CD4-positive, alpha-beta T cell treated with Interleukin-21 for 1 hour (primary cell): ENCODE measurements around the gene ZC3H10.
A peak's percentile ranks its signal among the peaks of the same experiment; 100 is the strongest.
"Not testable (repeated sequence)": the region's sequence is repeated elsewhere in the genome, so short reads cannot be mapped to it uniquely, and the experiment has no call there.

ENCODE experiments used
- DNase-seq: peaks from one replicate; pipeline ENCODE4 v3.0.0-alpha.2; 2020

Gene ZC3H10, protein sequence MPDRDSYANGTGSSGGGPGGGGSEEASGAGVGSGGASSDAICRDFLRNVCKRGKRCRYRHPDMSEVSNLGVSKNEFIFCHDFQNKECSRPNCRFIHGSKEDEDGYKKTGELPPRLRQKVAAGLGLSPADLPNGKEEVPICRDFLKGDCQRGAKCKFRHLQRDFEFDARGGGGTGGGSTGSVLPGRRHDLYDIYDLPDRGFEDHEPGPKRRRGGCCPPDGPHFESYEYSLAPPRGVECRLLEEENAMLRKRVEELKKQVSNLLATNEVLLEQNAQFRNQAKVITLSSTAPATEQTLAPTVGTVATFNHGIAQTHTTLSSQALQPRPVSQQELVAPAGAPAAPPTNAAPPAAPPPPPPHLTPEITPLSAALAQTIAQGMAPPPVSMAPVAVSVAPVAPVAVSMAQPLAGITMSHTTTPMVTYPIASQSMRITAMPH

DNA sequence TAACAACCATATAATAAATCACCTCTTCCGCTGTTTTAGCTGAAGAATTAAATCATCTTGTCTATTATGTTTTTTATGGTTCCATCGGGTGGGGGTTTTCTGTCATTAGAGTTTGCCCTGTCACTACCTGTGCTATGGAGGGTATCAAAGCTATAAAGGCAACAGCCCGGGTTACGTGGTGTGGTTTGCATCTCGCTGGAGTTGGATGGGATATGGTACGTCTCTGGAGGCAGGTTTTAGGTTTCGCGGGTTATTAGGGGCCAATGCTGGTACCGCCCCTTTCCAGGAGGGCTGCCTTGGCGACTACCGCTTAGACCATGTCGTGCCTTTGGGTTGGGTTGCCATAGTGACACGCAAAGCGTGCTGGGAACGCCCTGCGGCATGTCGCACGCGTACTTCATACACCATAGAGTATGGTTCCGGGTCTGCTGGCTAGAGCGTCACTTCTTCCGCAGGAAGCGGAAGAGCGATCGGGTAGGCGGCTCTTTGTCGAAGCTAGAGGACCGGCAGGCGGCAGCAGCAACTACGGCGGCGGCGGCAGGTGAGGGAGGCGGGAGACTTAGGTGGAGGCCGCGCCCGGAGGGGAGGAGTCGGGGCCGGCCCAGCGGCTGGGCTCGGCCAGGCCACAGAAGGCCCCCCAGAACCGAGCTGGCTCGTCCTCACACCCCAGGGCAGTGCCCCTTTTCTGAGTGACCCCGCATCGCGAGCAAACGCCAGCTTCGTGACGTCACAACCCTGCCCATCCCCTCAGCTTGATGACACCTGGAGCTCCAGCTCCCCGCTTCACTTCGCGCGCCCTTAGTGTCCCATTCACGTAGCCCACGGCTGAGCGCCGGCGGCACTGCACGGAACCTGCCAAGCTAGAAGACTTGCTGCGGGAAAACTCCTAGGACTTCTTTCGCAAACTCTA is at the start of gene ZC3H10:
TSS of gene ZC3H10 (plus strand) at position 489 of the 910 bp plus-strand sequence. CDS start 2,297 bp downstream, outside the sequence.
- DNase-seq: peak; percentile 99

DNA sequence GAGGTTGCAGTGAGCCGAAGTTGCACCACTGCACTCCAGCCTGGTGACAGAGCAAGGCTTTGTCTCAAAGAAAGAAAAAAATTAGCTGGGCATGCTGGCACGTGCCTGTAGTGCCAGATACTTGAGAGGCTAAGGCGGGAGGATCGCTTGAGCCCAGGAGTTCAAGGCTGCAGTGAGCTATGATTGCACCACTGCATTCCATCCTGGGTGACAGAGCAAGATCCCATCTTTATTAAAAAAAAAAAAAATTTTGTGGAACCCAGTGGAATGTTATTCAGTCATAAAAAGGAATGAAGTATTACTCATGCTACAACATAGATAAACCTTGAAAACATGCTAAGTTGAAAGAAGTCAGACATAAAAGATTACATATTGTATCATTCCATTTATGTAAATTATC is 46.4 kb upstream of the ZC3H10 start:
- DNase-seq: no peak

GRCh38 chr12:56074396-56074795 is 43.7 kb upstream of the ZC3H10 start:
- no peak for DNase-seq

DNA sequence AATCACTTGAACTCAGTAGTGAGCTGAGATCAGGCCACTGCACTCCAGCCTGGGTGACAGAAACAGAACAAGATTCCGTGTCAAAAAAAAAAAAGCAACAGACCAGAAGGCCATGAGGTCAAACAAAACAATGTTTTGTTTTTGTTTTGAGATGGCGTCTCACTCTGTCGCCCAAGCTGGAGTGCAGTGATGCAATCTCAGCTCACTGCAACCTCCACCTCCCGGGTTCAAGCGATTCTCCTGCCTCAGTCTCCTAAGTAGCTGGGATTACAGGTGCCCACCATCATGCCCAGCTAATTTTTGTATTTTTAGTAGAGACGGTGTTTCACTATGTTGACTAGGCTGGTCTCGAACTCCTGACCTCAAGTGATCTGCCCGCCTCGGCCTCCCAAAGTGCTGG is 40.1 kb upstream of the ZC3H10 start:
- not testable (repeated sequence) for DNase-seq

- no peak for DNase-seq
These were observed 39.6 kb upstream of the ZC3H10 start for GRCh38 chr12:56078427-56078826.

DNA sequence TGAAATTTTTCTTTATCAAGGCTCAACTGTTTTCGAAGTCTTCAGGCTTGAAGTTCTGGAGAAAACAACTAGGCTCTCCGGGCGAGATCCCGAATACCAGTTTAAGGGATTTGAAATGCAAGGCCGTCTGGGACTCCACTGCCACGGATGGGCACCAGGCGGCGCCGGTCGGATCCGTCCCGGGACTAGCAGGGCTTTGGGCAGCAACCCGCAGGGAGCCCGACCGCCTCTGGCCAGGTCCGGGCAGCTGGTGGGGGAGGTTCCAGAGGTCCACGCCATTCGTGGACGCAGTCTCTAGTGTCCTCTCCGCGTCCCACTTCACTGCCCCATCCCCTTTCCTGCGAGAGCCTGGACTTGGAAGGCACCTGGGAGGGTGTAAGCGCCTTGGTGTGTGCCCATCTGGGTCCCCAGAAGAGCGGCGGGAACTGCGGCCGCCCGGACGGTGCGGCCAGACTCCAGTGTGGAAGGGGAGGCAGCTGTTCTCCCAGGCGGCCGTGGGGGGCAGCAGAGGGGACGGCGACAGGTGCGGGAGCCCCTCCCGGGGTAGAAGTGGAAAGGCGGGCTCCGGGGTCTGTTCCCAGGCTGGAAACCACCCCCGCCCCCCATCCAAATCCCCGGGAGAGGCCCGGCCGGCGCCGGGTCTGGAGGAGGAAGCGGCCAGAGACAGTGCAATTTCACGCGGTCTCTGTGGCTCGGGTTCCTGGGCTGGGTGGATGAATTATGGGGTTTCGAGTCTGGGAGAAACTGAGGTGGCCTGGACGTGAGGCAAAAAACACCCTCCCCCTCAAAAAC is 38.9 kb upstream of the ZC3H10 start:
- DNase-seq: peak; percentile 55

GRCh38 chr12:56079723-56080555 is 38.1 kb upstream of the ZC3H10 start, which contains the start of gene ERBB3:
TSS of gene ERBB3 (plus strand) at chr12:56080165. CDS start at chr12:56080301, 136 bp downstream.
- peak; percentile 64 for DNase-seq

DNA sequence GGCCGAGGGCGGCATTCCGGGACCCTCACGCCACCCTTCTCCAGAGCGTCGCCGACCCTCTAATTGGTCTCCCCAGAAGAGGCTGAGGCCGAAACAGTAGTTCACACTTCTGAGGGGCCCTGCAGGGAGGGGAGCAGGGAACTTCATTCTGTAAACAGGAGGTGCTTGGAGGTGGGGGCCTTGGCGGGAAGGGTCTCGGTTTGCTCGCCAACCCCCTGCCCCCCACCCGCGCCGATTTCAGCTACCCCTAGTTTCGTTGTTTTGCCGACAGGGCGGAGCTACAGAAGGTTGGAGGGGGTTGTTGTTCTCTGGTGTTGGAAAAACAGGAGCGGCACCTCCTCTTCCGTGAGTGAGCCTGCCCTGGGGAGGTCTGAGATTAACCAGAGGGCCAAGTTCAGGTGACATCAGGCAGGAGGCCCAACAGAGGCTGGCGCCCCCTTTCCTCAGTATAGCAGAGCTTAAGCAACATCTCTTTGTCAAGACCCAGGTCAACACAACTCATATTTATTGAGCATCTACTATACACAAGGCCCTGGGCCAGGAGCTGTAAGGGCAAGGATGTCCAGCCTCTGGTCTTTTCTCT is 37.4 kb upstream of the ZC3H10 start:
- DNase-seq: no peak

- no peak for DNase-seq
These were observed 36.4 kb upstream of the ZC3H10 start for GRCh38 chr12:56081393-56082347.

- DNase-seq: no peak
These were observed 35.7 kb upstream of the ZC3H10 start for GRCh38 chr12:56082382-56082781.

DNA sequence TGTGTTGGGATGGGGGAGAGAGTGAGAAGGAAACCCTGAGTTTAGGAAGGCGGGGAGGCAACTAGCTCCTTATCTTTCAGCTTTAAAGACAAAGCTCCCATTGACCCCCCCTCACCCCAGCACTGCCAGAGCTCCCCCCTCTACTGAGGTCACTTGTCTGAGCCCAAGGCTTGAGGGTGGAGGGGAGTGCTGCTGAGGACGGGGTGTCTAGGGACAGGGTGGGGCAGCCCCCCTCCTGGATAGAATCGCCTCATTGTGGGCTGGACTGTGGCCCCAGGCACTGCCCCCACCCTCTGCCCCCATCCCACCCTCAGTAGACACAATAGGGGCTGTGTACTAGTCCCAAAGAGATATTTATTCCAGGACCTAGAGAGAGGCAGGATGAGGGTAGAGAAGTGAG is 35.1 kb upstream of the ZC3H10 start:
- no peak for DNase-seq

DNA sequence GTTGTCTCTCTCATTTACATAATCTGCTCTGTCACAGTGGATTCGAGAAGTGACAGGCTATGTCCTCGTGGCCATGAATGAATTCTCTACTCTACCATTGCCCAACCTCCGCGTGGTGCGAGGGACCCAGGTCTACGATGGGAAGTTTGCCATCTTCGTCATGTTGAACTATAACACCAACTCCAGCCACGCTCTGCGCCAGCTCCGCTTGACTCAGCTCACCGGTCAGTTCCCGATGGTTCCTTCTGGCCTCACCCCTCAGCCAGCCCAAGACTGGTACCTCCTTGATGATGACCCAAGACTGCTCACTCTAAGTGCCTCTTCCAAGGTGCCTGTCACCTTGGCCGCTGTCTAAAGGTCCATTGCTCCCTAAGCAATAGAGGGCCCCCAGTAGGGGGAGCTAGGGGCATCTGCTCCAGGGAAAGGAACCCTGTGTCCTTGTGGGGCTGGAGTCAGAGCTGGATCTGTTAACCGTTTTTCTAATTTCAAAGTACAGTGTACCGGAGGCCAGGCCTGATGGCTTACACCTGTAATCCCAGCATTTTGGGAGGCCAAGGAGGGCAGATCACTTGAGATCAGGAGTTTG is 33.0 kb upstream of the ZC3H10 start:
- DNase-seq: peak; percentile 21

DNA sequence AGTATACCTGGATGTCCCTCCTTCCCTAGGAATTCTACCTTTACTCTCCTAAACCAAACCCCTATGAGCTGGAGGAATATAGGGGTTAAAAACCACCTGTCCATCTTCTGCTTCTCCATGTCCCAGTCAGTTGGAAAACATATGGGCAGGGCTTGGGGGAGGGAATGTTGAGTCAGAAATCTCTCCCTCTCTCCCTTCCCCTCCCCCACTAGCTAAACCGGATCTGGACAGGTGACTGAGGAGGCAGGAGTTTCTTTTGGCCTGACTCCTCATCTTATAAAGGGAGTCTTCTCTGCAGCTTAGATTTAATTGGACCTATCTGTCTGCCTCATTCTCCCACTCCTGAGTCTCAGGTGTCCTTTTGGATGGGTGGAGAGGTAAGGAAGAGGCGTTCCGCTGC is 32.0 kb upstream of the ZC3H10 start:
- no peak for DNase-seq

DNA sequence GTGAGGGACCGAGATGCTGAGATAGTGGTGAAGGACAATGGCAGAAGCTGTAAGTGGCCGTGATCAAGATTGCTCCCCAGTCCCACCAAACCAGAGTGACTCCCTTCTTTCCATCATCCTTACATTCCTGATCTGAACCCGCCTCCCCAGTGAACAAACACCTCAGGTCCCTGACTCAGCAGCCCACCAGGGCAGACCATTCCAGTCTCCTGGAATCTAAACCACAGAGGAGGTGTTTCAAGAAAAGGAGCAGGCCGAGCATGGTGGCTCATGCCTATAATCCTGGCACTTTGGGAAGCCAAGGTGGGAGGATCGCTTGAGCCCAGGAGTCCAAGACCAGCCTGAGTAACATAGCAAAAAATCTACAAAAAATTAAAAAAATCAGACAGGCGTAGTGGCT is 31.5 kb upstream of the ZC3H10 start:
- no peak for DNase-seq

- DNase-seq: no peak
These were observed 30.8 kb upstream of the ZC3H10 start for GRCh38 chr12:56087220-56087619.

GRCh38 chr12:56097738-56098137 is 20.3 kb upstream of the ZC3H10 start:
- no peak for DNase-seq

DNA sequence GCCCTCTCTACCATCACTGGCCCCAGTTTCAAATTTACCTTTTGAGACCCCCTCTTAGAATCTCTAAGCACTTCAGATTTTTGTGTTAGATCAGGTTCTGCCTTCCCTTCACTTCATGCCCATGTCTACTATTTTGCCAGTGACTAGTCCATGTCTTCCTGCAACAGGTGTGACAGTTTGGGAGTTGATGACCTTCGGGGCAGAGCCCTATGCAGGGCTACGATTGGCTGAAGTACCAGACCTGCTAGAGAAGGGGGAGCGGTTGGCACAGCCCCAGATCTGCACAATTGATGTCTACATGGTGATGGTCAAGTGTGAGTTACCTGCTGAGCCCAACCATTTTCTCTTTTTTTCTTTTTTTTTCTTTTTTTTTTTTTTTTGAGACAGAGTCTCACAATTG is 19.5 kb upstream of the ZC3H10 start:
- no peak for DNase-seq

- no peak for DNase-seq
These were observed 18.3 kb upstream of the ZC3H10 start for GRCh38 chr12:56099787-56100186.

- no peak for DNase-seq
These were observed 17.0 kb upstream of the ZC3H10 start for GRCh38 chr12:56101045-56101444.

DNA sequence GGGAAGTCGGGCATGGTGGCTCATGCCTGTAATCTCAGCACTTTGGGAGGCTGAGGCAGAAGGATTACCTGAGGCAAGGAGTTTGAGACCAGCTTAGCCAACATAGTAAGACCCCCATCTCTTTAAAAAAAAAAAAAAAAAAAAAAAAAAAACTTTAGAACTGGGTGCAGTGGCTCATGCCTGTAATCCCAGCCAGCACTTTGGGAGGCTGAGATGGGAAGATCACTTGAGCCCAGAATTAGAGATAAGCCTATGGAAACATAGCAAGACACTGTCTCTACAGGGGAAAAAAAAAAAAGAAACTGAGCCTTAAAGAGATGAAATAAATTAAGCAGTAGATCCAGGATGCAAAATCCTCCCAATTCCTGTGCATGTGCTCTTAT is 15.4 kb upstream of the ZC3H10 start:
- no peak for DNase-seq
